NCI-H1694 treated with DMSO at 0.1 percent for 48 hours (cell line): Measurements from ENCODE around the gene FAM53A.

Experiments
- DNase-seq: peaks from one replicate; lab custom pipeline; 2025; lab: John Stamatoyannopoulos, UW

The FAM53A gene

DNA sequence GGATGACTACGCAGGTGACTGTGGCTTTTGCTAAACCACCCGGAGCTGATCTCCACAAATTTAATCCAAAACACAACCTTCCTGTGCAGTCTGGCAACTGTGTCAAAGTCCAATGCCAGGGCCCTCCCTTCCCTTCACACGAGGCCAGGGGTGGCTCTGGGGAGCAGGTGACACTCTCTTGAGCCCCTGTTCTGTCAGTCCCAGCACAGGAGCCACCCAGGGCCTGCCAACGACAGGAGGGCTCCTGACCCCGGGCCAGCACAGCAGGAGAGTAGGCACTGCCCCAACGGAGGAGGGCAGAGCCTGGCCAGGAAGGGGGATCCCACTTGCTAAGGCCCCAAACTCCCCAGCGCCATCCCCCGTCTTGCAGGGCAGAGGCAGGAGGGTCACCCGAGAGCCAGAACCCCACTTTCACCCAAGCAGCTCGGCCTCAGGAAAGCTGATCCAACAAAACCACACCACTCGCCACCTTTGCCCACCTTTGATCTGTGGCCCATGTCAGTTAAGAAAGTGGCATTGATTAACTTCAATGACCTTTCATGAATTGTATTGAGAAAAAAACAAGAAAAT, 44.7 kb downstream of the FAM53A start:
- DNase-seq, result no peak

DNA sequence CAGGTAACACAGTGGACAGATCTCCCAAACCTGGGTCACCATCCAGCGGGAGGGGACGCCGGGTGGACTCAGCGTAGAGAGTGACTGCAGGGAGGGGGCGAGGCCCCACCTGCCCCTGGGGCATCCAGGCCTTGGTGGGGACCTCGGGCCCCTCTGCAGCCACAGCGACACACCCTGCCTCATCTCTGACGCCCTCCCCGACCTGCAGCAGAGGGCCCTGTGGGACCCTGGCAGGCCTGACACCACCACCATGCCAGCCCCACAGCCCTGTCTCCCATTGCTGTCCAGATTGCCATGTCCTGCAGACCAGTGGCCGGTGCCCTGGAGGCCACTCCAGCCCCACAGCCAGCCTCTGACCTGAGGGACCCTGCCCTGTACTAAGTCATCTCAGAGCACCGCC, 45.2 kb downstream of the FAM53A start:
- no peak for DNase-seq

- no peak for DNase-seq
Measured at GRCh38 chr4:1638272-1638598, 45.9 kb downstream of the FAM53A start.

DNA sequence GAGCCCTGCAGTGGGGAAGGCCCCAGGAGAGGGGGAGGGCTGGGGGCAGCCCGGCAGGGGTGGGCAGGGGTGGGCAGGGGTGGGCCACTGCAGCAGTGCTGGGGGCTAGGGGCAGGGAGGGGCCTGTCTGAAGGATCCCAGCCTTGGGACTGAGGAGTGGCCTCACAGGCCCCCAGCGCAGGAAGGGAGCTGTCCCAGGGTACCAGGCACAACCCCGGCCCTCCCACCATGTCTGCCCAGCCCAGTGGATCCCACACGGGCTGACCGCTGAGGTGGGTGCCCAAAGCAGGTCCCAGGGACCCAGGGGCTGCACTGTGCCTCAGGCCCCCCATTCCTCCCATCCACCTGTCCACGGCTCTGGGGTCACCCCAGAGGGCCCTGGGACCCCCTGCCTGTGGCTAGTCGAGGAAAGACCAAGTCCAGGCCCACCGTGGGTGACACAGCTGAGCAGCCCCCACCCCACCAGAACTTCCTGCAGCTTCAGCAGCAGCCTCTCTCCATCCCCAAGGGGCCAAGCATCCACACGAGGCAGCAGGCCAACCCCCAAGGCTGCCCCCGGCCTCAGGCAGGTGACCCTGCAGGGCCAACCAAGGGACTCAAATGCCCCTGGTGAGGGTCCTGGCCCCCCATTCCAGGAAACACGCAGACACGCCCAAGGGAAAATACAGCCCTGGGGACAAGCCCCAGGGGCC, 46.4 kb downstream of the FAM53A start:
- DNase-seq, result no peak

GRCh38 chr4:1636490-1637211, 47.5 kb downstream of the FAM53A start:
- DNase-seq, result no peak

GRCh38 chr4:1635464-1635863, 48.6 kb downstream of the FAM53A start:
- DNase-seq, result no peak

- DNase-seq, result no peak
Measured at GRCh38 chr4:1633993-1634392, 50.1 kb downstream of the FAM53A start.

GRCh38 chr4:1632109-1633104, 51.7 kb downstream of the FAM53A start:
- no peak for DNase-seq

DNA sequence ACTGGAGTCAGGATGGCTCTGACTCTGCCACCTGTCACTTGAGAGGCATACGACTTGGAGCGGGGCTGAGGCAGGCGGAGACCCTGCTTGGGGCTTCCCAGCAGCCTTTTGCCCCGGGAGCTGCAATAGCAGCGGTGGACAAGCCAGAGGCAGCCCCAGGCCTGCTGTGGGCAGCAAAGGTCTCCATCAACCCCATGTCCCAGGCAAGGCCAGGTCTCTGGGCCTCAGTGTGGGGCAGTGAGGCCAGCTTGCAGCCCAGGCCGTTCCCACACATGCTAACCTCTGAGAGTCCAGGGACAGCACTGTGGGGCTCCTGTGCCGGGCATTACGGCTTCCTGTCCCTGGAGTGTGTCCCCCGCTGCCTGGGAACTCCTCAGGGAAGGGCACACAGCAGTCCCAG, 53.0 kb downstream of the FAM53A start:
- no peak for DNase-seq

DNA sequence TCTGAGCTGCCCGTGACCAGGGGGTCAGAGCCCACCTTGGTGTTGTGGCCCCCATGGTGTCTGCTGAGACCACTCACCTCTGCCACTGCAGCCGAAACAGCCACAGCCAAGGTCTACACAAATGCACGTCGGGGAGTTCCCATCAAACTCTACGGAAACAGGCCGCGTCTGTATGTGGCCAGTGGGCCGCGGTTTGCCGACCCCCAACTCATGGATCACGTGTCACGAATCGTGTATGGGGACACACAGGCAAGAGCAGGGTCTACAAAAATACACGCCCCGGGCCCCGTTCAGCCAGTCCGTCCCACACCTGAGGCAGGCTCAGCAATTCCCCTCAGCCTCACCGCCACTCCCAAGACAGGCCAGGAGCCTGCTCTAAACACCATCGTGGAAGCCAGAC, 53.8 kb downstream of the FAM53A start:
- no peak for DNase-seq

DNA sequence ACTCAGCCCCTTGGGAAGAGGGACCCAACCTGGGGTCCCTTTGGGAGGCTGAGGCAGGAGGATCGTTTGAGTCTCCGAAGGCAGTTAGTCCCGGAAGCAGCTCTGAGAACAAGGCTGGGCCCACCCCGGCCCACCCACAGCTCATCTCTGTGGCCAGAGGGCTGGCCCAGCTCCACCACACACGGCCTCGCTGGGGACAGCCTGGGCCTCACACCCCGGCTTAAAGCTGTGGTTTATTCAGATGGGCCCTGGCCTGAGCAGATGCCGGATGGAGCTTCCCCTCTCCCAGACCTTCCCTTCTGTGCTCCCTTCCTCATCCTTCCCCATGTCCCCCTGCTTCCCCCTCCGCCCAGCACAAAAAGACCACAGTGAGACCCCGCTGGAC, 54.4 kb downstream of the FAM53A start:
- no peak for DNase-seq

- peak; percentile 23 for DNase-seq
Measured at GRCh38 chr4:1628892-1629698, 55.0 kb downstream of the FAM53A start.

- DNase-seq, result no peak
Measured at GRCh38 chr4:1627417-1628313, 56.4 kb downstream of the FAM53A start.

GRCh38 chr4:1626941-1627340, 57.2 kb downstream of the FAM53A start:
- DNase-seq, result no peak

GRCh38 chr4:1626151-1626550, 58.0 kb downstream of the FAM53A start:
- no peak for DNase-seq

DNA sequence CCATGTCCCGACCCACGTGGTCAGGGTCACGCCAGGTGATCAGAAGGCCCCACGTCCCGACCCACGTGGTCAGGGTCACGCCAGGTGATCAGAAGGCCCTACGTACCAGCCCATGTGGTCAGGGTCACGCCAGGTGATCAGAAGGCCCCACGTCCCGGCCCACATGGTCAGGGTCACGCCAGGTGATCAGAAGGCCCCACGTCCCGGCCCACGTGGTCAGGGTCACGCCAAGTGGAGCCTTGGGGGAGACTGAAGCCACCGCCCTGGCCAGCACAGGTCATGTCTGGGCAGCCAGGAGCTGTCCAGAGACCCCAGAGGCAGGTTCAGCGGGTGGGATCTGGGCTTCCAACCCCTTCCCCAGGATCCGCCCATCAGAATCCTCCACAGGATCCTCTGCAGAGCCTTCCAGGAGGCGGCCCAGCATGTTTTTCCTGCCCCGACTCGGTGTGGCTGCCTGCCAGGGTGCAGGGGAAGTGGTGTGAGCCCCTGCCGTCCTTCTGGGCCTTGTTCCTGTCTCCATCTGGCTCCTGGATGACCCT, 58.4 kb downstream of the FAM53A start:
- DNase-seq, result no peak

GRCh38 chr4:1624519-1624910, 59.6 kb downstream of the FAM53A start:
- DNase-seq, result no peak

- no peak for DNase-seq
Measured at GRCh38 chr4:1623821-1624518, 60.1 kb downstream of the FAM53A start.

- no peak for DNase-seq
Measured at GRCh38 chr4:1623400-1623799, 60.7 kb downstream of the FAM53A start.

- DNase-seq, result no peak
Measured at GRCh38 chr4:1622956-1623355, 61.2 kb downstream of the FAM53A start.
